GM12892 (cell line): ENCODE data around the gene INHA.

ENCODE experiments used
- POLR2A ChIP-seq: IDR thresholded peaks from 2 replicates; pipeline ENCODE4 v1.6.1; 2011; ENCODE audit warnings: low read depth, low read length, control low read depth
- TAF1 ChIP-seq: IDR thresholded peaks from 2 replicates; pipeline ENCODE4 v1.6.1; 2011; ENCODE audit warnings: low read depth, mild to moderate bottlenecking, control low read depth, low read length, borderline replicate concordance

DNA sequence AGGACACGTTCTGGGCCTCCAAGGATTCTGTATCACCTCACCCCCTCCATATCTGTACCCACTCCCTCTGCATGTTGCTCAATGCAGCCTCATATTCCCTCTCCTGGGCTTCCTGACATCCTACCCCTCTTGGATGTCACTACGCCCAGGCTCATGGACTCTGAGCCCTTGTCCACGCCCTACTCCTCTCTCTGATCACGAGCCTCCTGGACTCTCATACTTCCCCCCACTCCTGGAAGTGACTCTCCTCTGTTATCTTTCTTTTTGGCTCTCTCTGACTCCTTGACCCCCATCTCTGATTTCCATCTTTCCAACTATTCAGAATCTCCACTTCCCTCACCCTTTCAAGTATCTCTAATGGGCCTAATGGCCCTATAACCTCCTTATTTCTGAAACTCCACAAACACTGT is 26.2 kb upstream of the INHA start:
- no peak for TF ChIP-seq POLR2A
- TF ChIP-seq TAF1 = no peak
